WTC11 (cell line): Measurements from ENCODE around the gene TMEM135.

Experiments used
- KAT7 ChIP-seq: sonication (generic); formaldehyde crosslinking; IDR thresholded peaks from 2 replicates; pipeline ENCODE4 v1.8.1; 2023; ENCODE audit warnings: missing genetic modification reagents, mild to moderate bottlenecking, borderline replicate concordance
- MYBL2 ChIP-seq: sonication (generic); formaldehyde crosslinking; IDR thresholded peaks from 2 replicates; pipeline ENCODE4 v1.8.1; 2023; ENCODE audit warnings: mild to moderate bottlenecking, moderate library complexity, missing genetic modification reagents
- SP1 ChIP-seq: sonication (generic); formaldehyde crosslinking; conservative IDR thresholded peaks from 2 replicates; pipeline ENCODE4 v1.8.1; 2022; ENCODE audit warnings: missing genetic modification reagents
- TEAD4 ChIP-seq: sonication (generic); formaldehyde crosslinking; IDR thresholded peaks from 2 replicates; pipeline ENCODE4 v1.8.0; 2022; ENCODE audit warnings: mild to moderate bottlenecking, missing genetic modification reagents
- TF ChIP-seq, protein P1 (sequence below): fragments of 200-600 bp; IDR thresholded peaks from 2 replicates; pipeline ENCODE4 v1.8.0; 2022; ENCODE audit warnings: antibody characterized with exemption
- TF ChIP-seq, protein P2 (sequence below): sonication (generic); formaldehyde crosslinking; conservative IDR thresholded peaks from 2 replicates; pipeline ENCODE4 v1.8.1; 2022; ENCODE audit warnings: mild to moderate bottlenecking, missing genetic modification reagents
- TF ChIP-seq, protein P3 (sequence below): sonication (generic); formaldehyde crosslinking; IDR thresholded peaks from 2 replicates; pipeline ENCODE4 v1.8.0; 2022; ENCODE audit warnings: mild to moderate bottlenecking, missing genetic modification reagents
- TF ChIP-seq, protein P4 (sequence below): sonication (generic); formaldehyde crosslinking; IDR thresholded peaks from 2 replicates; pipeline ENCODE4 v1.8.1; 2023; ENCODE audit warnings: mild to moderate bottlenecking, missing genetic modification reagents, borderline replicate concordance
- TF ChIP-seq, protein P5 (sequence below): fragments of 250-450 bp; sonication (Bioruptor Pico); IDR thresholded peaks from 2 replicates; pipeline ENCODE4 v2.1.2; 2022; ENCODE audit warnings: mild to moderate bottlenecking, moderate library complexity
- TF ChIP-seq, protein P6 (sequence below): sonication (generic); formaldehyde crosslinking; conservative IDR thresholded peaks from 2 replicates; pipeline ENCODE4 v1.8.1; 2023; ENCODE audit warnings: mild to moderate bottlenecking, low read depth, missing genetic modification reagents, moderate library complexity
- TF ChIP-seq, protein P7 (sequence below): sonication (generic); formaldehyde crosslinking; IDR thresholded peaks from 2 replicates; pipeline ENCODE4 v1.8.1; 2022; ENCODE audit warnings: low read depth, mild to moderate bottlenecking, moderate library complexity, missing genetic modification reagents, borderline replicate concordance
- TF ChIP-seq, protein P8 (sequence below): sonication (generic); formaldehyde crosslinking; IDR thresholded peaks from 2 replicates; pipeline ENCODE4 v1.8.0; 2023; ENCODE audit warnings: missing genetic modification reagents
- TF ChIP-seq, protein P9 (sequence below): sonication (generic); formaldehyde crosslinking; IDR thresholded peaks from 2 replicates; pipeline ENCODE4 v1.8.1; 2022; ENCODE audit warnings: low read depth, missing genetic modification reagents, borderline replicate concordance

DNA sequence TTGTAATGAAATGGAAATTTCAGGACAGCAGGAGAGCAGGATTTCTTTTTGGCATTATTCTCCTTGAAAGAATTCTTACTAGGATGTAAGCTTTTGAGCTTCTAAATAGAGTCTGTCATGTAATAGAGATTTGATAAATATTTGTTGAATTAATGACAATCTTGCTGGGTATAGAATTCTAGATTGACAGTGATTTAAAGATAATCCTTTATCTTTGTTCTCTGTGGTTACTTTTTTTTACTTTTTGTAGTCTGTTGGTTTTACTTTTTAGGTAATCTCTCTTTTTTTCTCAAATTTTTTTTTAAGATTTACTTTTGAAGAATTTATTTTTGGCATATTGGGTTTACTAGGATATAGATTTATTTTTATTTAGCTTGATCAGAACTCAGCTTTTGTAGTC lies 54.8 kb downstream of the TMEM135 start:
- TF ChIP-seq MYBL2: no peak
- TF ChIP-seq, protein P1, sequence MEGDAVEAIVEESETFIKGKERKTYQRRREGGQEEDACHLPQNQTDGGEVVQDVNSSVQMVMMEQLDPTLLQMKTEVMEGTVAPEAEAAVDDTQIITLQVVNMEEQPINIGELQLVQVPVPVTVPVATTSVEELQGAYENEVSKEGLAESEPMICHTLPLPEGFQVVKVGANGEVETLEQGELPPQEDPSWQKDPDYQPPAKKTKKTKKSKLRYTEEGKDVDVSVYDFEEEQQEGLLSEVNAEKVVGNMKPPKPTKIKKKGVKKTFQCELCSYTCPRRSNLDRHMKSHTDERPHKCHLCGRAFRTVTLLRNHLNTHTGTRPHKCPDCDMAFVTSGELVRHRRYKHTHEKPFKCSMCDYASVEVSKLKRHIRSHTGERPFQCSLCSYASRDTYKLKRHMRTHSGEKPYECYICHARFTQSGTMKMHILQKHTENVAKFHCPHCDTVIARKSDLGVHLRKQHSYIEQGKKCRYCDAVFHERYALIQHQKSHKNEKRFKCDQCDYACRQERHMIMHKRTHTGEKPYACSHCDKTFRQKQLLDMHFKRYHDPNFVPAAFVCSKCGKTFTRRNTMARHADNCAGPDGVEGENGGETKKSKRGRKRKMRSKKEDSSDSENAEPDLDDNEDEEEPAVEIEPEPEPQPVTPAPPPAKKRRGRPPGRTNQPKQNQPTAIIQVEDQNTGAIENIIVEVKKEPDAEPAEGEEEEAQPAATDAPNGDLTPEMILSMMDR: no peak
- TF ChIP-seq TEAD4 (CRISPR knock-in tag): no peak
- TF ChIP-seq, protein P2, sequence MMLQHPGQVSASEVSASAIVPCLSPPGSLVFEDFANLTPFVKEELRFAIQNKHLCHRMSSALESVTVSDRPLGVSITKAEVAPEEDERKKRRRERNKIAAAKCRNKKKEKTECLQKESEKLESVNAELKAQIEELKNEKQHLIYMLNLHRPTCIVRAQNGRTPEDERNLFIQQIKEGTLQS (CRISPR knock-in tag): no peak
- TF ChIP-seq, protein P3, sequence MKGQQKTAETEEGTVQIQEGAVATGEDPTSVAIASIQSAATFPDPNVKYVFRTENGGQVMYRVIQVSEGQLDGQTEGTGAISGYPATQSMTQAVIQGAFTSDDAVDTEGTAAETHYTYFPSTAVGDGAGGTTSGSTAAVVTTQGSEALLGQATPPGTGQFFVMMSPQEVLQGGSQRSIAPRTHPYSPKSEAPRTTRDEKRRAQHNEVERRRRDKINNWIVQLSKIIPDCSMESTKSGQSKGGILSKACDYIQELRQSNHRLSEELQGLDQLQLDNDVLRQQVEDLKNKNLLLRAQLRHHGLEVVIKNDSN (CRISPR knock-in tag): no peak
- TF ChIP-seq, protein P4, sequence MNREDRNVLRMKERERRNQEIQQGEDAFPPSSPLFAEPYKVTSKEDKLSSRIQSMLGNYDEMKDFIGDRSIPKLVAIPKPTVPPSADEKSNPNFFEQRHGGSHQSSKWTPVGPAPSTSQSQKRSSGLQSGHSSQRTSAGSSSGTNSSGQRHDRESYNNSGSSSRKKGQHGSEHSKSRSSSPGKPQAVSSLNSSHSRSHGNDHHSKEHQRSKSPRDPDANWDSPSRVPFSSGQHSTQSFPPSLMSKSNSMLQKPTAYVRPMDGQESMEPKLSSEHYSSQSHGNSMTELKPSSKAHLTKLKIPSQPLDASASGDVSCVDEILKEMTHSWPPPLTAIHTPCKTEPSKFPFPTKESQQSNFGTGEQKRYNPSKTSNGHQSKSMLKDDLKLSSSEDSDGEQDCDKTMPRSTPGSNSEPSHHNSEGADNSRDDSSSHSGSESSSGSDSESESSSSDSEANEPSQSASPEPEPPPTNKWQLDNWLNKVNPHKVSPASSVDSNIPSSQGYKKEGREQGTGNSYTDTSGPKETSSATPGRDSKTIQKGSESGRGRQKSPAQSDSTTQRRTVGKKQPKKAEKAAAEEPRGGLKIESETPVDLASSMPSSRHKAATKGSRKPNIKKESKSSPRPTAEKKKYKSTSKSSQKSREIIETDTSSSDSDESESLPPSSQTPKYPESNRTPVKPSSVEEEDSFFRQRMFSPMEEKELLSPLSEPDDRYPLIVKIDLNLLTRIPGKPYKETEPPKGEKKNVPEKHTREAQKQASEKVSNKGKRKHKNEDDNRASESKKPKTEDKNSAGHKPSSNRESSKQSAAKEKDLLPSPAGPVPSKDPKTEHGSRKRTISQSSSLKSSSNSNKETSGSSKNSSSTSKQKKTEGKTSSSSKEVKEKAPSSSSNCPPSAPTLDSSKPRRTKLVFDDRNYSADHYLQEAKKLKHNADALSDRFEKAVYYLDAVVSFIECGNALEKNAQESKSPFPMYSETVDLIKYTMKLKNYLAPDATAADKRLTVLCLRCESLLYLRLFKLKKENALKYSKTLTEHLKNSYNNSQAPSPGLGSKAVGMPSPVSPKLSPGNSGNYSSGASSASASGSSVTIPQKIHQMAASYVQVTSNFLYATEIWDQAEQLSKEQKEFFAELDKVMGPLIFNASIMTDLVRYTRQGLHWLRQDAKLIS (CRISPR knock-in tag): no peak
- TF ChIP-seq, protein P5, sequence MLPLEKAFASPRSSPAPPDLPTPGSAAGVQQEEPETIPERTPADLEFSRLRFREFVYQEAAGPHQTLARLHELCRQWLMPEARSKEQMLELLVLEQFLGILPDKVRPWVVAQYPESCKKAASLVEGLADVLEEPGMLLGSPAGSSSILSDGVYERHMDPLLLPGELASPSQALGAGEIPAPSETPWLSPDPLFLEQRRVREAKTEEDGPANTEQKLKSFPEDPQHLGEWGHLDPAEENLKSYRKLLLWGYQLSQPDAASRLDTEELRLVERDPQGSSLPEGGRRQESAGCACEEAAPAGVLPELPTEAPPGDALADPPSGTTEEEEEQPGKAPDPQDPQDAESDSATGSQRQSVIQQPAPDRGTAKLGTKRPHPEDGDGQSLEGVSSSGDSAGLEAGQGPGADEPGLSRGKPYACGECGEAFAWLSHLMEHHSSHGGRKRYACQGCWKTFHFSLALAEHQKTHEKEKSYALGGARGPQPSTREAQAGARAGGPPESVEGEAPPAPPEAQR (CRISPR knock-in tag): no peak
- TF ChIP-seq SP1 (CRISPR knock-in tag): no peak
- TF ChIP-seq, protein P6, sequence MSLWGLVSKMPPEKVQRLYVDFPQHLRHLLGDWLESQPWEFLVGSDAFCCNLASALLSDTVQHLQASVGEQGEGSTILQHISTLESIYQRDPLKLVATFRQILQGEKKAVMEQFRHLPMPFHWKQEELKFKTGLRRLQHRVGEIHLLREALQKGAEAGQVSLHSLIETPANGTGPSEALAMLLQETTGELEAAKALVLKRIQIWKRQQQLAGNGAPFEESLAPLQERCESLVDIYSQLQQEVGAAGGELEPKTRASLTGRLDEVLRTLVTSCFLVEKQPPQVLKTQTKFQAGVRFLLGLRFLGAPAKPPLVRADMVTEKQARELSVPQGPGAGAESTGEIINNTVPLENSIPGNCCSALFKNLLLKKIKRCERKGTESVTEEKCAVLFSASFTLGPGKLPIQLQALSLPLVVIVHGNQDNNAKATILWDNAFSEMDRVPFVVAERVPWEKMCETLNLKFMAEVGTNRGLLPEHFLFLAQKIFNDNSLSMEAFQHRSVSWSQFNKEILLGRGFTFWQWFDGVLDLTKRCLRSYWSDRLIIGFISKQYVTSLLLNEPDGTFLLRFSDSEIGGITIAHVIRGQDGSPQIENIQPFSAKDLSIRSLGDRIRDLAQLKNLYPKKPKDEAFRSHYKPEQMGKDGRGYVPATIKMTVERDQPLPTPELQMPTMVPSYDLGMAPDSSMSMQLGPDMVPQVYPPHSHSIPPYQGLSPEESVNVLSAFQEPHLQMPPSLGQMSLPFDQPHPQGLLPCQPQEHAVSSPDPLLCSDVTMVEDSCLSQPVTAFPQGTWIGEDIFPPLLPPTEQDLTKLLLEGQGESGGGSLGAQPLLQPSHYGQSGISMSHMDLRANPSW: no peak
- no peak for TF ChIP-seq KAT7
- TF ChIP-seq, protein P7, sequence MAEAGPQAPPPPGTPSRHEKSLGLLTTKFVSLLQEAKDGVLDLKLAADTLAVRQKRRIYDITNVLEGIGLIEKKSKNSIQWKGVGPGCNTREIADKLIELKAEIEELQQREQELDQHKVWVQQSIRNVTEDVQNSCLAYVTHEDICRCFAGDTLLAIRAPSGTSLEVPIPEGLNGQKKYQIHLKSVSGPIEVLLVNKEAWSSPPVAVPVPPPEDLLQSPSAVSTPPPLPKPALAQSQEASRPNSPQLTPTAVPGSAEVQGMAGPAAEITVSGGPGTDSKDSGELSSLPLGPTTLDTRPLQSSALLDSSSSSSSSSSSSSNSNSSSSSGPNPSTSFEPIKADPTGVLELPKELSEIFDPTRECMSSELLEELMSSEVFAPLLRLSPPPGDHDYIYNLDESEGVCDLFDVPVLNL (CRISPR knock-in tag): no peak
- TF ChIP-seq, protein P8, sequence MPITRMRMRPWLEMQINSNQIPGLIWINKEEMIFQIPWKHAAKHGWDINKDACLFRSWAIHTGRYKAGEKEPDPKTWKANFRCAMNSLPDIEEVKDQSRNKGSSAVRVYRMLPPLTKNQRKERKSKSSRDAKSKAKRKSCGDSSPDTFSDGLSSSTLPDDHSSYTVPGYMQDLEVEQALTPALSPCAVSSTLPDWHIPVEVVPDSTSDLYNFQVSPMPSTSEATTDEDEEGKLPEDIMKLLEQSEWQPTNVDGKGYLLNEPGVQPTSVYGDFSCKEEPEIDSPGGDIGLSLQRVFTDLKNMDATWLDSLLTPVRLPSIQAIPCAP (CRISPR knock-in tag): no peak
- TF ChIP-seq, protein P9, sequence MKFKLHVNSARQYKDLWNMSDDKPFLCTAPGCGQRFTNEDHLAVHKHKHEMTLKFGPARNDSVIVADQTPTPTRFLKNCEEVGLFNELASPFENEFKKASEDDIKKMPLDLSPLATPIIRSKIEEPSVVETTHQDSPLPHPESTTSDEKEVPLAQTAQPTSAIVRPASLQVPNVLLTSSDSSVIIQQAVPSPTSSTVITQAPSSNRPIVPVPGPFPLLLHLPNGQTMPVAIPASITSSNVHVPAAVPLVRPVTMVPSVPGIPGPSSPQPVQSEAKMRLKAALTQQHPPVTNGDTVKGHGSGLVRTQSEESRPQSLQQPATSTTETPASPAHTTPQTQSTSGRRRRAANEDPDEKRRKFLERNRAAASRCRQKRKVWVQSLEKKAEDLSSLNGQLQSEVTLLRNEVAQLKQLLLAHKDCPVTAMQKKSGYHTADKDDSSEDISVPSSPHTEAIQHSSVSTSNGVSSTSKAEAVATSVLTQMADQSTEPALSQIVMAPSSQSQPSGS (CRISPR knock-in tag): no peak
